Left renal cortex interstitium (tissue), 4 donors: ENCODE data around the gene HOXA13. TPM values are rescaled to one million over a fixed set of nuclear protein-coding genes. Genes with fewer than 3 reads are reported as not detected.

Experiments used
- DNase-seq, 4 donors: peaks; one replicate each; pipeline ENCODE4 v3.0.0-alpha.2; 2013; ENCODE audit warnings: low read depth in 4 of 4, low spot score in 2 of 4, missing footprints in 1 of 4
- polyA plus RNA-seq, 4 donors: library from polyadenylated mRNA; unstranded; fragments of 120-200 nt; gene quantifications; one replicate each; pipeline ENCODE4 v1.2.1, GENCODE V29; 2013; ENCODE audit not compliant: insufficient read length in 4 of 4

HOXA13 gene
- polyA plus RNA-seq, 4 donors, result 0.21 TPM; not detected in 3

DNA sequence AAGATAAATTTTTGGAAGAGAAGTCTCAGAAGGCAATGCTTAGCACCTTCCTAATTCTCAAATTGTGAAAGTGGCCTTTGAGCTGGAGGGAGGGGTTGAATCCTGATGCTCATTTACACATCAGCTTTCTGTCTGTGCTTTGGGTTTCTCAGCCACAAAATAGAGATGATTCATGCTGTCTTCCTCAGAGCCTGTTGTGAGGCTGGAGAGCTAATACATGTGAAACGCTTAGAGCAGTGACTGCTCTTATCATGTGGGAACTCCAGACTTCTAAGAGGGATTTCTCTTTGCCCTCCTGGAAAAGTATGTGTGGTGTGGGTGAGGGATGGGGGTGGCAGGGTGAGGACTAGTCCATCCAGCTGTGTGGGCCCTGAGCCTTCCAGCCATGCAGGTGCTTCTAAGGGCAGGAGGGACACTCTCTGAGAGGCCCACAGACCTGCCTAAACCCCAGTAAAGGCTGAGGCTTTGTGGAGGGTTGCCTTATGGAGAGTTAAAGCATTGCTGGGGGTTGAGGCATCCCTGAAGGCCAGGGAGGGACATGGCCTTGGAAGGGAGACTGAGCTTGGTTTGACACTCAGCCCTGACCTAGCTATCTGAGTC, 37.9 kb upstream of the HOXA13 start:
- no peak for DNase-seq

DNA sequence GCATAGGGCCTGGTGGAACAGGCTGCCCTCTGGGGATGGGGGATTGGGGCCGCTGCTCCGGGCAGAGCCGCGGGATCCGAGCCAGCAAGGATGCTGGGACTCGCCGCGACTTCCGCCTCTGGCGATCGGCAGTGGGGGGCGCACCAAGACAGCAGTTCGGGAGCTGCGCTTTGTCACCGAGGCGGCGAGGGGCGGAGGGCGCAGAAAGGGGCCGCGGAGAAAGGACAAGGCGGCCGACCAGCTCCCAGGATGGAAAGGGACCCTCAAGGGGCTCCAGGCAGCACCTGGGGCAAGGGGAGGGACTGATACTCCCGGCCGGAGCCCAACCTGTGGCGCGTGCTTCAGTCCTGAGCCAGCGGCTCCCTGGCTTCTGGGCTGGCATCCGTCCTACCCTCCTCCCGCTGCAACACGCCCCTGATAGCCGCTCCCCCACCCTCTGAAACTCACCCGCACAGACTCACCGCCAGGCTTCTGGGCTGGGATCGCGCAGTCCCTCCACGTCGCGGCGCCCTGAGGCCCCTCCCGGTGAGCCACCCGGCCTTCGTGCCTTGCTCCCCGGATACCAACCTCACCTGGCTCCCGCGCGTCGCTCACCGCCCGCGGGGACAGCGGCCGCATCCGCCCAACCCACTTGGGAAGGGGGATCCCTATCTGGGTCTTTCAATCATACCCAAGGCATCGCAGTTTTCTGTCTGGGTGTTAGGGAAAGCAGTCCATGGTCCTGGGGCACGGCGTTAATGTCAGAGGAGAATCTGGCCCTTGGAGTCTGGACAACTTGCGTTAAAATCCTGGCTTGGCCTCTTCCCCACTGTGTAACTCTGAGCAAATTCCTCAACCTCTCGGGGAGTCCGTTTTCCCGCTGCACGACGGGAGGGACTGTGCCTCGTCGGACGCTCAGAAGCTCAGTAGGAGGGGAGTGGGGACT, 35.8 kb upstream of the HOXA13 start:
- no peak for DNase-seq

- DNase-seq, result no peak
Measured at GRCh38 chr7:27229448-27229847, 29.6 kb upstream of the HOXA13 start.

DNA sequence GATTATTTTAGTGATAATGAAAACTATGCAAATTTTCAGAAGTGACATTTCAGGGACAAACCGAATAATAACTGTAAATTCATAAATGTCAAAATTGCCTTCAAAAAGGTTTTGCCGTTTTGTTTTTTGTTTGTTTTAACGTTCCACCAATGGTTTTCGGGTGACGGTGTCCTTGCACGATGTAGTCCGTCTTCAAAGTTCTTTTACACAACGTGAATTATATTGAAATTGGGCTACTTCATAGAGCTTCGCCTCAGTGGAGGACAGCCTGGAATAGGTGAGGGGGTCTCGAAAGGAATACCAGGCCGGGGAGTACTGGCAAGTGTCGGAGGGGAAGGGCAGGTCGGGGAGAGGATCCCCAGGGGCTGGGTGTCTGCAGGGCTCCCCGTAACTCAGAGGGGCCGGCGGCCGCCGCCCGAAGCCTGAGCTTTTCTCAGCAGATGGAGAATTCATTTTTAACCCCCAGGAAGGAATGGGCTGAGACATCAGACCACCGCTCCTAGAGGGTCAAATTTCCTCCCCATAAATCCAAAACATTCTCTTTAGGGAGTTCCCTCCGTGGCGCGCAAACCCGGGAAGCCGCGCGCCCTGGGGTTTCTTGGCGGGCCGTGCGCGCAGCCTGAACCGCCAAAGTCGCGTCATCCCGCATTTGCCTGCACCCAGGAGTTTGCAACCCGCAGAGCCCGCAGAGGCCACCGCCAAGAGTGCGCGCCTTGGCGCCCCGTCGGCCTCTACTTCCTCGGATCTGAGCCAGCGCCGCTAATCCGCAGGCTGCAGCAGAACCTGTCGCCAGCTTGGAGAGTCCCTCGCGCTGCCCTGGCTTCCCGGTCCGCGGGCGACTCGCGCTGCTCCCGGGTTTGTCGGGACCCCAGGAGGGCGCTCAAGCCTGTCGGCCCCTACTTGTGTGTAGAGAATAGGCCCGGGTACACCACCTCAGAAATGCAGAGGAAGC, 25.4 kb upstream of the HOXA13 start:
- no peak for DNase-seq

- DNase-seq, result no peak
Measured at GRCh38 chr7:27223941-27224575, 24.2 kb upstream of the HOXA13 start.

DNA sequence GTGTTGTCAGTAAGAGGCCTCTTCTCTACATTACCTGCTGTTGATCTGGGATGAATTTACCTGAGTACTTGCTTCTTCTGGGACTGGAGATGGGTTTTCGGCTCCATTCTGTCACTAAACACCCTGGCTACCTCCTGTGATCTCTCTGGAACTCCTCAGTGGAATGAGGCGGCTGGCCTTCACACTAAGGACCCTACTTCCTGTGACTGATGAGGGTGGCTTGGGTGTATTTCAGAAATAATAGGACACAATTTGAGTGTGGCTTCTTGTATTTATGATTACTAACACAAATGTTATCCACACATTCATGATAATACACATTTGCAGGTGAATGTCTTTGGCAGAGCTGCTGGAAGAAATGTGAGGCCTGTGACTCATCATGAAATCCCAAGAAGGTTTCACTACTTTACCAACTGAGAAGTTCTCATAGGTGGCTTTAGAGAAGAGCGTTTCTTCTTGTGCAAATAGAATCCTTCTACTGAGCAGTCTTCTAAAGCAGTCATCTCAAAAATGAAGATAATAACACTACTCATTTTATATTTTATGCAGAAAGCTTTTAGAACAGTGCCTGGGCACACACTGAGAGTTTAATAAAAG, 21.4 kb upstream of the HOXA13 start:
- no peak for DNase-seq

- no peak for DNase-seq
Measured at GRCh38 chr7:27220440-27220955, 20.6 kb upstream of the HOXA13 start.

DNA sequence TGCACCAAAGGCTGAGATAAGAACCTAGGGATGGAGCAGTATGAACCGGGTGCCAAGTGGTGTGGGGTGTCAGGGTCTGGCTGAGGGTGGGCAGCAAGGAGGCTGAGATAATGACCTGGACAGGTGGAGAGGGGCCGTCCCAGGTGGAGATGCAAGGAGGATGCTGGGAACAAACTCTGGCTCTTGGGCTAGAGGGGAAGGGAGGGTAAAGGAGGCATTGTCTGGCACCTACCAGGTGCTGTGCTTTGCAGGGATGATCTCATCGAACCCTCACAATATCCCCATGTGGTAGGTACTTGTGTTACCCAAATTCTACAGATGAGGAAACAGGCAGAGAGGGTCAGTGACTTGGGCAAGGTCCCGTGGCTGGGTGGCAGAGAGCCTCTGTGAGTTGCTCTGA, 19.9 kb upstream of the HOXA13 start:
- DNase-seq, result no peak

GRCh38 chr7:27217951-27218350, 18.1 kb upstream of the HOXA13 start:
- no peak for DNase-seq

- no peak for DNase-seq
Measured at GRCh38 chr7:27215356-27215755, 15.5 kb upstream of the HOXA13 start.

GRCh38 chr7:27214239-27214950, 14.5 kb upstream of the HOXA13 start:
- no peak for DNase-seq

DNA sequence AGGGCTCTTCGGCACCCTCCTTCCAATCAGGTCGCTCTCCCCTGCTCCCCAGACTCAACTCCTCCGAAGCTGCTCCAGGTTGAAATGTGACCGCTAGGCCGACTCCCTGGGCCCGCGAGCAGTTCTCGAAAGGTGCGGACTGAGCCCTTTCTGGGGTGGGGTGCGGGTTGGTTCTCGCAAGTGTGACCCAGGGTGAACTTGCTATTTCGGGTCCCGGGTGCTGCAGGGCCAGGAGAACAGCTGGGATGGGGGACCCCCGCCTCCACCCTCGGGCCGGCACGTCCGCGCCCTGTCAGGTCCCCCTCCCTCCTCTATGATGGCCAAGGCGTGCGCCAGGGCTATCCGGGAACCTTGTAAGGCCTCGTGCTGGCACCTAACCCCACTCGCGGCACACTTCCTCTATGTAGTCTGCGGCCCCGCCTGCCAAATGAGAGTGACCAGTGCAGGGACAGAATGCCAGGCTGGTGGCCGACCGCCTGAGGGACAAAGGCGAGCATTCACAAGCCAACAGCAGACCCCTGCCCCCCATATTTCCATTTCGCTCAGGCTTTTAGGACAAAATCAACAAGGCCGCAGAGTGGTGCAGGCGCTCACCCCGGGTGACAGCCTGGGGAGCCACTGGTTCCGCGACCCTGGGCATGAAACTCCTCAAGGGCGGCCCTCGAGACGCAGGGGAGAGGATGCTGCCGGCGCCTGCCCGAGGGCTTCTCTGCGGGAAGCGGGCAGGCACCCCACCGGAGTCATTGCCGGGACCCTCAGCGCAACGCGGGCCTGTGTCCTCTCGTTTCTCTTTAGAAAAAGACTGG, 13.7 kb upstream of the HOXA13 start:
- DNase-seq, result no peak

DNA sequence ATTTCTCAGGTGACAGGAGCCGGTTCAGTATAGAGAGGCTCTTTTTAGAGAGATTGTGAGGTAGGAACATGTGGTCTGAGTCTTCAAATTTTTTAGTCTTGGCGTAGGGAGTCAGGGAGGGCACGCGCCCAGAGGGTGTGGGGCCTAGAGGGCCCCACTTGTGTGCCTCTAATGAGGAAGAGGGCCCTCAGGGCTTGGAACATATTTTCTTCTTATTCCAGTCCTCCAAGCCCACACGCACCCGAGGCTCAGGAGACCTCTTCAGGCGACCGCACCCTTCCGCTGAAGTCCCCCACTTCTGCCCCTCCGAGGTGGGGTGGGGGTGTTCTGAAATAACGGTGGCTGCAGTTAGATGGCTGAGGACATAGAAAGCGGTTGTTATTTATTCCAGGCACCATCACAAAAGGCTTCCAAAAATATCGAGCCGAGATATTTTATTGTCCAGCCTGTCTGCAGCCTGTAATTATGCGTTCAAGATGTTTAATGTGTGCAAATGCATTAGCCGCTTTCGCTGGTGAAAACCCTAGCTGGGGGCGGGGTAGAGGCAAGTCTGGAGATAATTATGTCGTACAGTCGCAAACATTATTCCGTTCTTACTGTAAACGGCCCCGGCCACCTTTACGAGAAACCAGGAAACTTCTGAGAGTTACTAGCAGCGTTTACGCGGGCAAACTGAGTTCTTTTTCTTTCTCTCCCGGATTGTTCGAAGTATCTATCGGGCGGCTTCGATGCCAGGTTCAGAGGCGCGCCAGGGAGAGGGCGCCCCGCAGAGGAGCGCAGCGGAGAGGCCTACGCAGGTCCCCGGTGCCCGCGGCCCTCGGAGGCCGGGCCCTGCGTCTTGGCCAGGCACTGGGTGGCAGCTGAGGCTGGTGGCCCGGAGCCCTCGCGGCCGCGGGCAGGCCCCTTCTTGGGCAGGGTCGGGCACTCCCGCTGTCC, 12.9 kb upstream of the HOXA13 start:
- no peak for DNase-seq

DNA sequence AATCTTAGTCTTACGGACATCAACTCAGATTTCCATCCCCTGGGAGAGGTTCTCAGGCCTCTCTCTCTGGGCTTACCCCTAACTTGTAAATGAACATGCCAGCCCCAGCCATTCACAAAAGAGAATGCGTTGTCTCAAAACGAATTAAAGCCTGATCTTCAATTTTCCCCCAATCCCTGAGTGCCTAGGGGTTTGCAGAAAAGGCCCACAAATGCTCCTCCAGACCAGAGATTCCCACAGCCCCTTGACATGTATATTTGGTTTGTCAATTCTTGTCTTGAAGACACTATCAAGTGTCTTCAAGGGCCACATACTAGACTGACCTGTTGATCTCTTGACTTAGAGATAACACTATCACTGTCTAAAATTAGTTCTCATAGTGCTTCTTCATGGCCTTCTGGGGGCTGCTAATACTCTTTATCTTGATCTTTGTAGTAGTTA, 11.9 kb upstream of the HOXA13 start:
- DNase-seq, result no peak

DNA sequence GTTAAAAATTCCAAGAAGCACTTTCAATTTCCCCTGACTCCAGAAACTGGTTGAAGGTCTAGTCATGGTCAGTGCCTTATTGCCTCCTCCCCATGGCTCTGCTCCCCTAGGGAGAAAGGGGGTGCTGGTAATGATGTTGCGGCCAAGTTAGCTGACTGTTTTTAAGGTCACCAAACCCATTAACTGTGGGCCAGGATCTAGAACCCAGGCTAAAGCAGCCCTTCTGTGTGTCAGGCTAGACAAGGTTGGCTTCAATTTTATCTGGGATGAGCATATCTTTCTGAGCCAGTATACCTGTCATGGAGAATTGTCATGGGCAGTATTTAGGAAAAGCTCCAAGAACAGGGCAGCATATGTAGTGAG, 11.2 kb upstream of the HOXA13 start:
- no peak for DNase-seq

DNA sequence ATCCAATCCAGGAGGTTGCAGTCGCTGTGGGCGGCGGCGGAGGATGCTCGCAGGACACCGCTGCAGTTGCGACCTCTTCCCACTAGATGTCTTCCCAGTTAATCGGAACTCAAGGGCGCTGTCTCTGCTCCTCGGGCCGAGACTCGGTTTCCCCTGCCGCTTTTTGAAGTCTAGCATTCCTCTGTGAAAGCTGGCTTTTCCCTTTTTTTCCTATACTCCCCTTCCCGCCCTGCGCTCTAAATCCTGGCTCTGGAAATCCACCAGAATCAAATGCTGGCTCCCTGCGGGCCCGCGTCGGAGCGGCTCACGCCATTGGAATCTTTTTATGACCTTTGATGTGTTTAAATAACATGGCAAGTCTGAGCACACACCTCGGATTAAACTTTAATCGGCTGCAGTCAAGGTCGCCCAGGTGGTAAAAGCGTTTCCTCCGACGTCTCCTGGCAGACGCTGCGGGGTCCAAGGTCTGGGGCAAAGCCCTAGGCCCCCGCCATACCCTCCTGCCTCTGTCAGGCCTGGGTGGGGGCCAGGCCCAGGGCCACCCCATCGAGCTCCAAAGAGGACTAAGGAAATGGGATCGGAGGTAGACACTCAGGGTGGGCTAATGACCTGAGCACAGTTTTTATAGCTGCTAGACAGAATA, 10.7 kb upstream of the HOXA13 start:
- DNase-seq, result no peak

GRCh38 chr7:27209933-27210440, 10.1 kb upstream of the HOXA13 start:
- DNase-seq, result no peak
